OCI-LY7 (cell line): ENCODE data around the gene NGF.

Experiments used
- CTCF ChIP-seq: fragments of 200-600 bp; sonication (generic); conservative IDR thresholded peaks from 2 replicates; pipeline ENCODE4 v1.5.1; 2014; ENCODE audit warnings: mild to moderate bottlenecking, antibody characterized with exemption, low read length, moderate library complexity, mixed read lengths
- EZH2phosphoT487 ChIP-seq: fragments of 200-600 bp; sonication (generic); IDR thresholded peaks from 2 replicates; pipeline ENCODE4 v1.6.1; 2018; ENCODE audit warnings: low read depth, borderline replicate concordance, mild to moderate bottlenecking, mixed run types, antibody characterized with exemption, low read length, moderate library complexity, mixed read lengths

DNA sequence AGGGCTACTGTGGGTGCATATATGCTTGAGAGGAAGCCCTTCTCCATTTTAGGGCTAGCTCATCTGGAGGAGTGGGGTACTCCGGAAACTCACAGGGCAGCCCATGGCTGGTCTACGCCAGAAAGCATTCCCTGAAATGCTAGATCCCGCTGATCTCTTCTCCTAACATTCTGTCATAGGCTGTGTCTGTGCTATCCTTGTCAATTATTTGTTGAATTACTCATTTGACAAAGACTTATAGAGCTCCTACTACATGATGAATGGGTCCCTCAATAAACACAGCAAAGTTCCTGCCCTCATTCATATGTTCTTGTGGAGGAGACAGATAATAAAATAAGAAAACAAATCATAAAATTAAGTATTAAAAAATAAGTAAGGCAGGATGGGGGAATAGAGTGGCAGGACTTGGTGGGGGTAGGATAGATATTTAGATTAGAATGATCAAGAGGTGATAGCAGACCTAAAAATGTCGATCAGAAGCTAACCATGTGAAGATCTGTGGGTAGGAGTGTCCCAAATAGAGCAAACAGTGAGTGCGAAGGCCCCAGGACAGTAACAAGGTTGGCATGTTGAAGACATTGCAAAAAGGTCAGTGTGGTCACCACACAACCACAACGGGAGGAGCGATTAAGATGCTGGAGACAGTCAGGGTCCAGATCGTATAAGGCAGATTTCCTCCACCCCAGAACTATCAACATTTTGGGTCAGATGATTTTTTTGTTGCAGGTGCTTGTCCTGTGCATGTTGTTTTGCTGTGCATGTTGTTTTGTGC lies 13.2 kb downstream of the NGF start:
- TF ChIP-seq CTCF (no peak), EZH2phosphoT487 (no peak)
